GM18499 (cell line): ENCODE results near the gene WNT5A.
"Not testable (repeated sequence)": the region's sequence is repeated elsewhere in the genome, so short reads cannot be mapped to it uniquely, and the experiment has no call there.

Experiments
- ATAC-seq: cut with Tn5 transposase; IDR thresholded peaks from one replicate; pipeline ENCODE4 v1.9.1; 2021; ENCODE audit warnings: moderate number of reproducible peaks; ENCODE audit not compliant: insufficient read depth, unreplicated experiment

The WNT5A gene

DNA sequence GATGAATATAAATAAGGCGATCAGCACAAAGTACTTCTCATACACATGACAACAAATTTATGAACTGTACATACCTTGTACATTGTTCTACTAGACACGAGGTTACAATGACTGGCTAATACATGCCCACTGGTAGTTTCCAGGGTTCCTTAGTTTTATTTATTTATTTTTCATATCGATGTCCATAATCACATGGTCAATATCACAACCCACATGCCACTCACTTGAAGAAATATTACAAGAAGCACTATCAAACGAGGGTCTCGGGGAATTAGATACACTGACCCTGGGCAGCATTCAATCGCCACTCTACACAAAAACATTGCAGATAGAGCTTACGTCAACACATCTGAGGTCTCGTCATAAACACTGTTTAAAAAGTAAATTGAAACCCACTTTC lies 21.2 kb upstream of the WNT5A start:
- ATAC-seq: no peak

DNA sequence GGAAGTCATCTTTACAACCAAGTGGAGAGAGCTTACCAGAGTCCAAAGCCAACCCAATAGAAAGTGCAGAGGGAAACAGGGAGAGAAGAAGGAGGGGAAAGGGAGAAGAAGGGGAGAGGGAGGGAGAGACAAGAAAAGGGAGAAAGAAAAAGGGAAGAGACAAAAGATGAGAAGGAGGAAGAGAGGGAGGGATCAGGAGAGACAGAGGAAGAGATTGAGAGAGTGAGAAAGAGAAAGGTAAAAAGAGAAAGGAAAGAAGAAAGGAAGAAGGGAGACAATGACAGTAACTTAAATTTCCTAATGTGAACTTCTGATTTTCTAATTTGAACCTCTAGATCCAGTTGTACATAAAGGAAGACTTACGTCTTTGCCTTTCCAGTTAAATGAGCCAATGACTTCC lies 20.7 kb upstream of the WNT5A start:
- no peak for ATAC-seq

DNA sequence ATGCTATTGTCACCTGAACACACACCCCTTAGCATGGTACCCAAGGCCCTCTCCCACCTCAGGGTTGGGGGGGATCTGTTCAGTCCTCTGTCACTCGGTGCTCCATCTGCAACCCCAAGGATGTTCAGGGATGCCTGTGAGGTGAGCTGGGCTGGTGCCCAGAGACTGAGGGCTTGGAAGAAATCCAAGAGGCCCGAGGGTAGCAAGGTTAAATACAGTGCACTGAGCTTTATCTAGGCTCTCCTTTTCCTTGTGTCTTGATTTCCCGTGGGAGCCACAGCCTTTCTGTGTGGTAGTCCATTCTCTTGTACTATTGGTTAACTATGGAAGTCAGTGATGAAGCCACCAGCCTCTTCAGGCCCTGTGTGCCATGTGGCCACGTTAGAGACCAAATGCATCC lies 18.7 kb upstream of the WNT5A start:
- no peak for ATAC-seq

DNA sequence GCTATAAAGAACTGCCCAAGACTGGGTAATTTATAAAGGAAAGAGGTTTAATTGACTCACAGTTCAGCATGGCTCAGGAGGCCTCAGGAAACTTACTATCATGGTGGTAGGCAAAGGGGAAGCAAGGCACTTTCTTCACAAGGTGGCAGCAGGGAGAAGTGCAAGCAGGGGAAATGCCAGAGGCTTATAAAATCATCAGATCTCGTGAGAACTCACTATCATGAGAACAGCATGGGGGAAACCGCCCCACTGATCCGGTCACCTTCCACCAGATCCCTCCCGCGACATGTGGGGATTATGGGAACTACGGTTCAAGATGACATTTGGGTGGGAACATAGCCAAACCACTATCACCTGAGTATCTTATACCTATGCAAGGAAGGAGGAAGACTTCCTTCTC lies 18.0 kb upstream of the WNT5A start:
- not testable (repeated sequence) for ATAC-seq

DNA sequence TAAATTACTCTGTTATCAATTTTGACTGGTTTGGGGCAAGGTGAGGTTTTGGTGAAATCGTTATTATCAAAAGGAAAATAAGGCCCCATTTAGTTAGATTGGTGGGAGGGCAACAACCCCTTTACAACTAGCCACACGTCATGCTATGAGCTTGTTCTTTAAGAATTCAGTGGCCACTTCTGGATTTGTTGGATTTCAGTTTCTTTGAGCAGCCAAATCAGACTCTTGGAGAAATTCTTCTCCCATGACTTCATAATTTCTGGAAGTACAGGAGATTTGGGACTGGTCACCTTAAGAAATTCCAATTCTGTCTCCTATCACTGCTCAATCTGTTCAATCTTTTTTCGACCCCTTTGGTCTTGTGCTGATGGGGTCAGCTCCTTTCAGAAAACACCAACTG lies 14.8 kb upstream of the WNT5A start:
- no peak for ATAC-seq

DNA sequence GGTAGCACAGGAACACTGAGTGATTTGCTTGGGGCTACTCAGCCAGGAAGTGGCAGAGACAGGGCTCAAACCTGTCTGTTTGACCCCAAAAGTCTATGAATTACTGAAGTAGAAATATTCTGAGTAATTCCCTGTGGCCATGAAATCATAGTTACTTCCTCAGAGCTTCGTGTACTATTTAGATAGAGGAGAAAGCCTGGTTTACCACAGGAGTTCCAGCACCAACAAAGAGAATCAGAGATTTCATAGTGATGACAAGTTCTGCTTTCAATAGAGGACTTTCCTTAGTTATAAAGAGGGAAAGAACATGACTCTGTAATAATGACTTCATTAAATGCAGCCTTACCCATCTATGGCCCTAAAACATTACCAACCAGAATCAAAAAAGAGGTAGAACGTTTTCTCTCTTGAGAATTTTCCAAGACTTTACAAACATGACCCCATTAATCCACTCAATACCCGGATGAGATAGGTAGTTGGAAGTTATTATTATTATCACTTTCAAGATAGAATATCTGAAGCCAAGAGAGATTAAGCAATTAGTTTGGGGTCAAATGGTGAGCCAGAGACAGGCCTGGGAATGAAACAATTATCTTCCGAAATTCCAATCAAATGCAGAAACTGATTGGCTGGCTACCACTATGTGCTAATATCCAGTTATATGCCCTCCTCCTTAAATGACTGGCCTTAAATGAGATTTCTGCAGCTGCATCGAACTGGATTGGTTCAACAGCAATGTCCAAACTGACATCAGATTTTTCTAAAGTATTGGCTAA lies 13.6 kb upstream of the WNT5A start:
- ATAC-seq: no peak

DNA sequence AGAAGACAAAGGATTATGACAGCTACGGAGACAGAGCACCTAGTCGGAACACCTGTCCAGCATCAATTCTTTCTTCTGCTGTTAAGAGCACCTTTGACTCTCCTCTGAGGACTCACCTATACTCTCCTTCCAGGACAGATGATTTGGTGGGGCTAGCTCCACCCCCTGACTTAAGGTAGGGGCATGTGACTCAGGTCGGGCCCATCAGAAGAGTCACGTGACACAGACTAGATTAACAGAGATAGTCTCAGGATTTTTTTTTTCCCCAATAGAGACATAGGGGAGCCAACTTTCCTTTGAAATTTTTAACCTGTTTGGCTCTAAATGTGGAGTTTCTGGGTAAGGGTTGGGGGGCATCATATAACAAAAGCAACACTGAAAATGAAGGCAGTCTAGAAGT lies 11.4 kb upstream of the WNT5A start:
- ATAC-seq: no peak

DNA sequence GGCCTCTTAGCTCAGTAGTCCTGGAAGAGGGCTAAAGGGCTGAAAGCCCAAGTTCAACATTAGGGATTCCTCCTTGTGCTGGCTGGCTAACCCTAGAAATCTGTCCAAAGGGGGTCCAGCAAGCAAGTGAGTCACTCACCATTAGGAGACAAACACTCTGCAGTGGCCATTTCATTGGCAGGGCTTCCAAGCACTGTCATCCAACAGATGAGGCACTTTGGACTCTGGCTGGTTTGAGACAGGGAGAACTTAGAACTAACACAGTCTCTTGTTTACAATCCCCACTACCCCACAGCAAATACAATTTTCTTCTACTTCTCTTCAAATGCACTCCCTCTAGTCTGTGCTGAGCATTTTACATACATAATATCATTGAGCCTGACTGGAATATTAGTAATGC lies 10.1 kb upstream of the WNT5A start:
- no peak for ATAC-seq

DNA sequence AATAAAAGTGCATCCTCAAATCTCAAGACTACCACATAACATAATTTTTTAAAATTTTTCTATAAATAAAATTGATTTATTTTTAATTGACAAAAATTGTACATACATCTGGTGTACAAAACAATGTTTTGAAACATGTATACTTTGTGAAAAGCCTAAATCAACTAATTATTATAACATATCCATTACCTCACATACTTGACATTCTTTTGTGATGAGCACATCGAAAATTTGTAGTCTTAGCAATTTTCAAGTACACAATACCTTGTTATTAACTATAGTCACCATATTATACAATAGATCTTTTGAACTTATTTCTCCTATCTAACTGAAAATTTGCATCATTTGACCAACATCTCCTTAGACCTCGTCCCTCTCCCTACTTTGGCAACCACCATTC lies 7.9 kb upstream of the WNT5A start:
- ATAC-seq: no peak

DNA sequence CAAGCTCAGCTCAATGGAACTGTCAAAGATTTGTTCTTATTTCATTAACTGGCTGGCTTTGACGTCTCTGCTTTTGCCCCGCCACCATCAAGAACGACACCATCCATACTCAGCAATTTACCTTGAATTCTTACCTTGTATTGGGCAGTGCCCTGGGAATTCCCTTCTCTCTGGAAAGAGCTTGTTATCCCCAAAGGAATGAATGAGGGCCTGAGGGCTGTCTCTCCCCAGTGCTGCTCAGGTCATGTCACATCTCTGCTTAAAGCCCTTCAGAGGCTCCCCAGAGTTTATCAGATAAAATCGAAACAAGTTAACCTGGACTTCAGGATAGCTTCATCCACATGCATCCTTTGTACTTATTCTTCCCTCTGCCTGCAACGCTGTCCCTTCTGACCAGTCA lies 5.9 kb upstream of the WNT5A start:
- ATAC-seq: no peak

DNA sequence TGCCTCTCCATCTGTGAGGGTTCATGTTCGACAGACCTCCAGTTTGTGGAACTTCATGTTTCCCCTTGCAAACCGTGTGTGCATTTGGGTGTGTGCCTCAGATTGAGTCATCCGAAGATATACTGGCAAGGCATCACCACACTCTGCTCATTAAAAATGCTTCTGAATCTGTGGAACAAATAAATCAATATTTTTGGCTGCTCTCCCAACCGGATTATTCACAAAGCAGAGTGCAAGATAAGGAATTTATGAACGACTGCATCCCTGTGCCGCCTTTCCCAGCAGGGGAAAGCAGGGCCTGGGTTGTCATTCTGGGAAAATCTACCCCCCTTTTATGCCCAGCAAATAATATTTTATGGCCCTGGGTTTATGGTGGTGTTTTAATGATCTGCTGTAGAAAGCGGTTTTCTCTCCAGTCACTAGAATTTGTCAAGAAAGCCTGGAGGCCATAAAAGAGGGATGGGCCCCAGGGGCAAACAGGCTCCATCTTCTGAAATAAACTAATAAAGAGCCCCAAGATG lies 4.2 kb upstream of the WNT5A start:
- ATAC-seq: no peak

DNA sequence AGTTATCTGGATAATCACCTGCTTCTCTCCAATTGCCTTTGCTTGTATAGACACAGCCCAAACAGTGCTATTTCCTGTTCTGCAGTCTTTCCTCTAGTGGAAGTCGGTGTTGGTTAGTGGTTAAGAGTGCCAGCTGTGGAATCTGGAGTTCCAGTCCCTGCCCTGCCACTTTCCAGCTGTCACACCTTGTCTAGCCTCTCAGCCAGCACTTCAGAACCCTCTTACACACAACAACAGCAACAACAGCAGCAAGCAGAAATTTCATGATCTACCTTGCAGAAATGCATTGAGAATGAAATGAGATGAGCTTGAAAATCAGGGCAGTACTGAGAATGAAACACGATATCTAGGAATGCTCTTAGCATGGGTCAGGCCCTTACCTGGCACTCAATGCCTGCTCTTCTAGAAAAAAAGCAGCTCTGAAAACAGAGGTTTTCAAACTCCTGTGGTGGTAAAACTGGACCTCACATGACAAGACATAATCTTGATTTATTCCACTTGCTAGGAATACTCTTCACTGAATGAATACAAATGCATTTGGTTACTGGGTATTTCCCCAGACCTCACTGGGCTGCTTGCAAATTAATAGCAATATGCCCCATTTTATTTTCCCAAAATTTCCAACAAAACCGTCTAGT lies 3.3 kb upstream of the WNT5A start:
- ATAC-seq: no peak

DNA sequence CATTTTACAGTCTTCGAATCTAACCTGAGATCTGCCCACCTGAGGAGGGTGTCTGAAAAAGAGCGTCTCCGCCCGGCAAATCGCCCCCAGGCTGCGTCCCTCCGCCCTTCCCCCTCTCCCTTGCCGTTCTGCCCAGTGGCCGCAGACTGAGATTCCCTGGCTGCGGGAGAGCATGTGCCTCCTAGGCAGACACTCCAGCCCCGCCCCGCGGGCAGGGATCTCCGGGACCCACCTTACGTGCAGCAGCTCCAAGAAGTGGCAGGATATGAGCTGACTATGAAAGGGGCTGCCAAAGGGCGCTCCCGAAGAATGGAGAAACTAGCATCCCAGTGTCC lies 2.7 kb upstream of the WNT5A start:
- ATAC-seq: no peak

DNA sequence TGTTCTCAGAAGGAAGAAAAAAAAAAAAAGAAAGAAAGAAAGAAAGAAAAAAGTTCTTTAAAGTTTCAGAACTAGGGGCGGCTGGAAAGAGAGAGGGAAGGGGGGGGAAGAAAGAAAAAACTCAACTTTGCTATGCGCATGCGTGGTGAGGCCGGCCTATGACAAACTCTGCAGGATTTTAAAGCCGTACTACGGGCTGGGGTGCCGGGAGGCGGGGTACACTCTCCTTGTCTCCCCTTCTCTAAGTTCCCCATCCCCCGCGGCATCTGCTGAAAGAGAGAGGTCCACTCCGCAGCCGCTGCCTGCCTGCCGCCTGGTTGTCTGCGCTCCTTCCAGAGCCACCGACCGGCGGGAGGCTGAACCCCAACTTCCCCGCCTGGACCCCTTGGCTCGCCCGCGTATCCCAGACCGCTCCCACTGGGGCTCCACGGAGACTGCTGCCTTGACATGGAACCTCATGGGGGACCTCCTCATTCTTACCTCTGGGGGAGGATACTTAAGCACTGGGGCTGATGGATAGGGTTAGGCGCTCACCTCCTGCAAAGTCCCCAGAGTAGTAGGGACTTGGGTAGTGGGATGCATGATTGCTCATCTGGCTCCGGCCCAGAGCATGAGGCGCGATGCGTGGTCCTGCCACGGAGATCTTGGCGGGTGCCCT lies 1.4 kb upstream of the WNT5A start:
- ATAC-seq: no peak

DNA sequence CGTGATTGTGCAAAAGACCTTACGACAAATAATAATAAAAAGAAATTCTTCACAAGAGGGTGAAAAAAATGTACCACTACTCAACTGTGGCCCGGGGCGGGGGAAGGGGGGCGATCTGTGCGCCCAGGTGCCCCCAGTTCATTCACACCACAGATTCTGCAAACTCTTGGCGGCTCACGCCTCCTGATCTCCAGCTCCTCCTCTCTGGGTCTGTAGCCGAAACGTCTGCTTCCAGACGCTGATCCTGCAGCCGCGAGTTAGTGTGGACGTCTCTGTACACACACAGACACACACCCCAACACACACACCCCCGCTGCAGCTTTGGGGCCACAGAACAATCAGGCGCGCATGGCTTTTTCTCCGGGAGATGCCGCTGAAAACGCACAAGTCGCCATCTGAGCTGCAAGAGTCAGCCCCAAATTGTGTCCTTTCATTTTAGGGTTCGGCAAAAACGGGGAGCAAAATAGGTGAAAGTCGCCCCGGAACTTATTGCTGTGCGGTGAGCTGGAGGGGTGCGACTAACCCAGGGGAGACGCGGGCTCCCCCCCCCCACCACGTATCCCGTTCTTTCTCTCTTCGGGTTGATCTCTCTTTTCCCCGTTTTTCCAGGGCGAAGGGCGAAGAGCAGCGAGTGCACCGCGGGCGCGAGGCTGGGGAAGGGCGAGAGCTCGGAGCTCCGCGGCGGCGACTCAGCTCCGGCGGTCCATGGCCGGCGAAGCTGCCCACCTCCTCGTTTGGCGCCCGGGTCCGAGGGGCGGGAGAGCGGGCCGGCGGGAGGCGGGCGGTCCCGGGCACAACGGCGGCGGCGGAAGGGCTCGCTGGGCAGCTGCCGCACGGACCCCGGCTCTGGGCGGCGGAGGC lies 505 bp upstream of the WNT5A start:
- no peak for ATAC-seq

DNA sequence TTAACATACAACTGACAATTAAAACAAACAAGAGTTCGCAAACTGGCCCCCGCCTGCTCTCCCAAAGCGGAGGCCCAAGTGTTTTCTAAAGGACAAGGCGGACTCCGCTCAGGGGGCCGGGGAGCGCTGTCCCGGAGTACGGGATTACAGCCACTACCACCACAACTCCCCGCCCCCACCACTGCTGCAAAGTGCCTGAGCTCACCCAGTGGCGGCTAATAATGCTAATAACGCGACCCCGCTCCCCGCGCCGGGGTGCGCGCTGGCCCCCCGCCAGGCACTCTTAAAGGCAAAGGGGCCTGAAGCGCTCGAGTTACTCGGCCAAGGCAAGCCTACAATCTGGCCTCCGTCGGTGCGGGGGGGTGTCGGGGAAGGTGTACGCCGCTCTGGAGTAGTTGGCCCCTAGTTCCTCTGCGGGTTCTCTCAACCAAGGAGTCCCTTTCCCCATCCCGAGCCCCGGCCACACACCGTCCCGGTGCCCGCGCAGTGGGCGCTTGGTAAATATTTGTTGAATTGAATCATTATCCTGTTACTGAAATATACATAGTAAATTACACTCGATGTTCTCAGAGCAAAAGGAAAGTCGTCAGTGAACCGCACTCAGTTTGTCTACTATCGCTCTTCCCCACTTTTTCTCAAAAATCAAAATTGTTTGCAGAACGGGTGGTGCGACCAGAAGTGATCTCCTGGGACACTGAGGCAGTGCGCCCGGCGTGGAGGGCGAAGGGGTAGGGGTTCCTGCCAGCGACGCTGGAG lies 827 bp downstream of the WNT5A start:
- no peak for ATAC-seq

DNA sequence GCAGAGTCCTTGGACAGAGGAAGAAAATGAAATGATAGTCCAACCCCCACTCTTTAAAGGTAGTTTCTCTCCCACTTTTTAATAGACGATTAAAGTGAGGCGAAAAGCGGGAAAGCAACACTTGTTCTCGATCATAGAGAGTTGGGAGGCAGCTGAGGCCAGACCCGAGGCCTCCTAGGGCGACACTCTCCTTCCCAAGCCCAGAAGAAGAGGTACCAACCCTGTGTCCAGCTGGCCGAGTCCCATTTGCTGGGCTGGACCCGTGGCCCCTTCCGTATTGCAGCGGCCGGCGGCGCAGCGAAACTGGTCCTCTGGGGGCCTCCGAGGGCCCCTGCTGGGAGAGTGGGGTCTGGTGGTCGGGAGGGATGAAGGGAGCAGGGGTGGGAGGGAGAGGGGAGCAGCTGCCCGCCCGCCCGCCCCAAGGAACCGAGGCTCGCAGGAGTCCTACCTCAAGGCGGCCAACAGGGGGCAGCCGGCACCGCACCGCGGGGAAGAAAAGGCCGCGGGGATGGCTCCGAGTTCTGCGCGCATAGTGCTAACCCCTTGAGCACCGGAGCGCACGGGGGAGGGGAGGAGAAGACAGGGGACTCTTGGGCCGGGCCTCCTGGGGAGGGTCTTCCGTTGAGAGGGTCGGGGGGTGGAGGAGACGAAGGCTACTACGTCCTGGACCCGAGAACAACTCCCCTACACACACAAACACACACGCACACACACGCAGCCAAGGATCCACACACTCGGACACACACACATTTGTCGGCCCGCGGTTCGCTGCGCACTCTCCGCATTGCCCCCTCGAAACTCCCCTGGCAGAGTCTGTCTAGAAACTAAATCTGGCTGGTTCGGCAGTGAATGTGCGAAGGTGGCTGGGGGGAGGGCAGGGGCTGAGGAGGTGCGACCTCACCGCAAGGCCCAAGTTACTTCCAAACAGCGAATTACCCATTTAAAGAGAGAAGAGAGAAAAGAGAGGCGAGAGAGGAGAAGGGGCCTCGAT lies 2.0 kb downstream of the WNT5A start:
- peak; percentile 58 for ATAC-seq

DNA sequence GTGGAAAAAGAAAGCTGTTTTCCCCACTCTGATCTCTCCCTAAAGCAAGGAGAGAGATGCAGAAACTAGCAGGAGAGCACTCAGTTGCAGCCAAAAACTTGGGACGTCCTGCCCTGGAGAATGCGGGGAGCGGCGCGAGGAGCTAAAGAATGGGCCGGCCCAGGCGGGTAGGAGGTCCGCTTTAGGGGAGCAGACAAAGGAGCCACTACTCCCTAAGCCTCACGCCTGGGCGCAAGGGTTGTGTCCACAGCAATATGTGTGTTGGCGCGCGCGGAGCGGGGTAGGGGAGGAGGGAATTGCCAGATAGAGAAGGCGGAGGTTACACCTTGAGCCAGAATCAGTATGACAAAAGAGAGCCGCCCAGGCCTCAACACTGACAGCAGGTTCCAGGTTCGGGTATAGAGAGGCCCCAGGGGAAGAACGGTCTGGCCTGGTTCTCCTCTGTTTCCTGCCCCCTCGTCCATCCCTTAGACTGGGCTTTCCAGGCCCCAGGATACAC lies 2.9 kb downstream of the WNT5A start:
- ATAC-seq: no peak
